GM18861 (cell line): ENCODE data around the gene HSFX3.
"Not testable (repeated sequence)": the region's sequence is repeated elsewhere in the genome, so short reads cannot be mapped to it uniquely, and the experiment has no call there.

Experiments used
- ATAC-seq: cut with Tn5 transposase; IDR thresholded peaks from one replicate; pipeline ENCODE4 v1.9.1; 2021; ENCODE audit not compliant: unreplicated experiment

The HSFX3 gene

DNA sequence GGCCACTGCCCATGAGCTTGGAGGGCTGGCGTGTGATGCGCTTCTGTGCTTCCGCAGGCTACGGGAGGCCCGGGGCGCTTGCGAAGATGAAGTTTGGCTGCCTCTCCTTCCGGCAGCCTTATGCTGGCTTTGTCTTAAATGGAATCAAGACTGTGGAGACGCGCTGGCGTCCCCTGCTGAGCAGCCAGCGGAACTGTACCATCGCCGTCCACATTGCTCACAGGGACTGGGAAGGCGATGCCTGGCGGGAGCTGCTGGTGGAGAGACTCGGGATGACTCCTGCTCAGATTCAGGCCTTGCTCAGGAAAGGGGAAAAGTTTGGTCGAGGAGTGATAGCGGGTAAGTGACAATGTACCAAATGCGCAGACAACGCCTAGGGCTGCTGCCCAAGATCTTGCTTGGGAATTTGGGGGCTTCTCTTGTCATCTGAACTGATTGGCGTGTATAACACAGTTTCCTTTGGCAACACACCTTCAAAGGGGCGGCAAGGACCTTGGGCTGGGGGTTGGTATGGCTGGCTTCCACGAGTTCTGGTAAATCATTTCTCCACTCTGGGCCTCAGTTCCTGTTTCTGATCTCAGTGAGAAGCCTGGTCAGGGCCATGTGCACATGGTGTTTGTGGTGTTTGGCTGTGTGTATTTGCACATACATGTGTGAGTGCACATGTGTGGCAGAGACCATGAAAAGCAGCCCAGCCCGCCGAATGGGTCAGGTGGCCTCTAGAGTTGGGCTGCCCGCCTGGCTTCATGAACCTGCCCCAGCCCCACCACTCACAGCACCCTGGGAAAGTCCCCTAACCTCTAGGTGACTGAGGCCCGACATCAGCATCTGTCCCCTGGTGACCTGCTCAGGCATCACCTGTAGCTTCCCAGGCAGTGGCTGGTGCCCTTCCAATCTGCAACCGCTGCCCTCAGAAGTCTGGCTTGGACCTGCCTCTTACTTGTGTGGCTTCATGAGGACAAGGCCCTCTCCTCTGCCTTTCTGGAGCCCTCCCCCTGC, 3.9 kb downstream of the HSFX3 start:
- ATAC-seq: peak; percentile 53

DNA sequence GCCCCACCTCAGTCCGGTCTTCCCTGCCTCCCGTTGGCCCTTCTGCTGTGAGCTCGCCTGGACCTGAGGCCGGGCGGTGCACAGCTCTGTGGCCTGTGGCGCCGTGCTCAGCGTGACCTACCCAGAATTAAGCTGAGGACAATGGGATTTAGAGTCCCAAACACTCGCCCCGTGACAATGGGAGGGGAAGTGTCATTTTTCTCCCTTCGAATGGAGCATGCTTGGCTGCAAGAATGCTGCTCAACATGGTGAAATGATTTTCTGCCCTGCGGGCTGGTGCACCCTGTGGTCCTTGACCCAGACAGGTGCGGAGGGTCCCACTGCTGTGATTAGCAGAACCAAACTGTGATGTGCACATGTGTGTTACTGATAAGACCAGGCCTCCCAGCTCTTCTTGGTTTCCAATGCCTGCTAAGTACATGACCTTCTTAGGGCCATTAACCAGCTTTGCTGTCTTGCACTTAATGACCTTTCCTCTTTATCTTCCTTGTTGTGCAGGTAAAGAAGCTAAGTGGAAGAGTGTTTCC, 8.1 kb downstream of the HSFX3 start:
- no peak for ATAC-seq

DNA sequence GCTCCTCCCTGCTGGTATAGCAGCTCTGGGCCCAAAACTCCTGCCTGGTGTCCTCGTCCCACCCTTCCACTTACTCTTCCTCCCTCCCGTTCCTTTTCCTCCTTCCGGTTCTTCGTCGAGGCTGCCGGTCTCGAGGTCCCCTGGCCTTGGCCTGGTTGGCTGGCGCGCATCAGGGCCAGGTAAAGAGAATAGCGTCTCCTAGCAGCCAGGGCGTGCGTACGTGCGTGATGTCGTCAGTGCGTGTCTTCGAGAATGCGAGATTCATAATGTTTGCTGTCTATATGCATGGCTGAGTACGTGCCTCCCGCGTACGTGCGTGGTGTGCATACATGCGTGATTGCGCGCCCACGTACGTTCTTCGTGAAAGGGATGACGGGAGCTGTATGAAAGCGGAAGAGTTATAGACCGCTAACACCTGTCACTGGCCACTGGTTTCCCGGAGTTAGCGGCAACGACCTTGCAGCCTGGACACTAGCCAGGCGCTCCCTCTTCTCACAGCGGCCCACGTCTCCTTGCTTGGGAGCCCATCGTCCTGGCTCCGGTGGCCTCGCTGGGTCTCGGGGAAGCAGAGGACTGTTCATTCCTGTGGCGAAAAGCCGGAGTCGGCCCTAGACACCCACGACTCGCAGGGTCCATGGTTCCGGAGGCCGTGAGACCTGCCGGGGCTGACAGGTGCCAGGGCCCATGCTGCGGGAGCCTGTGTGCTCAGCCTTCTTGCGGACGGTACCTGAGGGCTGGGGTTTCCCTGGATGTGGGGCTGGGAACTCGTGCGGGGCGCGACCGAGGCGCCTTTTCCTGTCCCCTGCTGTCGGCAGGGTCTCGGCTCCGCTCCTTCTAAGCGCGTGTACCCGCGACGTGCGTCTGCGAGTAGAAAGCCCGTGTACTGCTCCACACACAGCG, 8.9 kb downstream of the HSFX3 start, which contains the start of gene EOLA1:
TSS of gene EOLA1 (plus strand) at position 392 of the 900 bp plus-strand sequence. CDS start 4,619 bp downstream, outside the sequence.
- ATAC-seq: peak; percentile 86

DNA sequence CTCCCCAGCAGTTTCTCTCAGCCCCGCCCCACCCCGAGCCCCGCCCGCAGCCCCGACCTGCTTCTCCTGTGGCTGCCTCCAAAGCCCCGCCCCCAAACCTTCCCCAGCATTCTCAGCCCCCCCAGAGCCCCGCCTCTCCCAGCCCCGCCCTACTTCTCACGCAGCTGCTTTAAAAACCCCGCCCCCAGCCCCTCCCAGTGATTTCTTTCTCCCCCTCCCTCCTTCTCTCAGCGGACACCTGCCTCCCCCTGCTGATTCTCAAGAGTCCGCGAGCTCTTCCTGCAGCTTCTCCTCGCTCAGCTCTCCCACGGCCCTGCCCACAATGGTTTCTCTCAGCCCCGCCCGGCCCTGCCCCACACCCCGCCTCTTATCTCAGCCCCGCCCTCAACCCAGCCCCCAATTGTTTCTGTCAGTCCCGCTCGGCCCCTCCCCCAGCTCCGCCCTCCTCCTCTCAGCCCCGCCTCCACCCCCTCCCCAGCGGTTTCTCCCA, 9.5 kb downstream of the HSFX3 start:
- peak; percentile 2 for ATAC-seq

DNA sequence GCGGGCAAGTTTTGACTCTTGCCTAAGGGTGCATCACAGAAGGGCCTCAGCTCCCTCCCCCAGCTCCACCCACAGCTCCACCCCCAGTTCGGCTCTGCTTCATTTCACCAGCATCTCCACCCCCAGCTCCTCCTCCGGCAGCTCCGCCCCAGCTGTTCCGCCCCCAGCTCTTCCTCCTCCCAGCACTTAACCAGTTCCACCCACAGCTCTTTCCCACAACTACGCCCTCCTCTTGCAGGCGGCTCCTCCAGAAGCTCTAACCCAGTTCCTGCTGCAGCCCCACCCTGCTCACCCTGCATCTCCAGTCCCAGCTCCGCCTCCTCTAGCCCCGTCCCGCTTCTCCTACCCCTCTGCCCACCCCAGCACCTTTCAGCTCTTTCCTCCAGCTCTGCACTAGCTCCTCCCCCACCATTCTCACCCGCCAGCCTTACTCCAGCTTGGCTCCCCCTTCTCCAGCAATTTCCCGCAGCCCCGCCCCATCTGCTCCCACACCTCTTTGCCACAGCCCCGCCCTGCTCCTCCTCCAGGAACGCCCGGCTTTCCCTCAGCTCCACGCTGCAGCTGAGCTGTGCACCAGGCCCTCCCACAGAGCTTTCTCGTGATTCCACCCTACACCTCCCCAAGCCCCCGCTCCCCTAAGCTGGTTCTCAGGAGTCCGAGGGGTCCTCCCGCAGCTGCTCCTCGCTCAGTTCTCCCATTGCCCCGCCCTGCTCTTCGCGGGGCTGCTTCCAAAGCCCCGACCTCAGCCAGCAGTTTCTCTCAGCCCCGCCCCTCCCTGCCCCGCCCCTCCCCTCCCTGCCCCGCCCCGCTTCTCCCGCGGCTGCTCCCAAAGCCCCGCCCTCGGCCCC, 10.2 kb downstream of the HSFX3 start:
- peak; percentile 37 for ATAC-seq

DNA sequence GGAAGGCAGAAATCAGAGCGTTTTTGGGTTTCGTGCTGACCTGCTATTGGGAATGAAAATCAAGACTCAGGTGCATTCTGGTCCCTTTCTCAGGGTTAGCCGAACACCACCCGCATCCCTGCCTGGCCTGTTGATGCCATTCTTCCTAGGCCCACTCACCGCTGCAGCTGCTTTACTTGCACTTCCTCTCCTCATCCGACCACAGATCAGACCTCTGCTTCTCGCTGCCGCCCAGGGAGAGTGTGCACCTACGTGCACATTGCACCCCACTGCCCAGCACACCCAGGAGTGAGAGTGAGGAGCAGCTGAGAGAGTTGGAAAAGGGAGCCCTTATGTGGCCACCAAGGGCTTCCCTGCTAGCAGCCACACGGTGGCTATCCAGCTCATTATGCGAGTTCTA, 12.2 kb downstream of the HSFX3 start:
- not testable (repeated sequence) for ATAC-seq

DNA sequence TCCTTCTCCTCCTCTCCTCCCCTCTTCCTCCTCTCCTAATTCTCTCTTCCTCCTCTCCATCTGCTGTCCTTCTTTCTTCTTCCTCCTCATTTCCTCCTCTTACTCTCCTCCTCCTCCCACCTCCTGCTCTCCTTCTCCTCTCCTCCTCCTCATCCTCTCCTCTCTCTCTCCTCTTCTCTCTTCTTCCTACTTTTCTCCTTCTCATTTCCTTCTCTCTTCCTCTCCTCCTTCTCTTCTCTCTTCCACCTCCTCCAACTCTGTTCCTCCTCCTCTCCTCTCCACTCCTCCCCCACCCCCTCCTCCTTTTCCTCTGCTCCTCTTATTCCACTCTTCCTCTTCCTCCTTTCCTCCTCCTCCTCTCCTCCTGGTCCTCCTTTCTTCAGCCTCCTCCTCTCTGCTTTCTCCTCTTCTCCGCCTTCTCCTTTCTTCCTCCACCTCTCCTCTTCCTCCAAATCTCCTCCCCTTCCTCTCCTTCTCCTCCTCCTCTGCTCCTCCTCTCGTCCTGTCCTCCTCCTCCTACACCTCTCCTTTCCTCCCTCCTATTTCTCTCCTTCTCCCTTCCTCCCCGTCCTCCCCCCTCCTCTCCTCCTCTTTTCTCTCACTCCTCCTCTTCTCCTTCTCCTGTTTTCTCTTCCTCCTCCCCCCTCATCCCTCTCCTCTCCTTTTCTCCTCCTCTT, 14.7 kb downstream of the HSFX3 start:
- not testable (repeated sequence) for ATAC-seq

DNA sequence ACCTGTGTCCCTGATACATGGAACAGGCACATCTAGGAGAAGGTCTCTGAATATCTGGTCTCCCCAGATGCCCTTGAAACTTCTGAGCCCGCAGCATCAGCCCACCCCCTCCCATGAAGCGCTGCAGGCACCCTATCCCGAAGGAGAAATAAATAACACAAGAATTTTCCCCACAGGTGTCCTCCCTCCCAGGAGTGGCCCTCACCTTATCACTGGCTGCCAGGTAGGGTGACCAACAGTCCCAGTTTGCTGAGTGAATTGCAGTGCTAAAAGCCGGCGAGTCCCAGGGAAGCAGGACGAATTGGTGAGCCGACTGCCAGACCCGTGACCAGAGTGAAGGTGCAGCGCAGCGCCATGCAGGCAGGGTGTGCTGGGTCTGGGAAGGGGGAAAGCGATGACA, 15.7 kb downstream of the HSFX3 start:
- ATAC-seq: not testable (repeated sequence)

DNA sequence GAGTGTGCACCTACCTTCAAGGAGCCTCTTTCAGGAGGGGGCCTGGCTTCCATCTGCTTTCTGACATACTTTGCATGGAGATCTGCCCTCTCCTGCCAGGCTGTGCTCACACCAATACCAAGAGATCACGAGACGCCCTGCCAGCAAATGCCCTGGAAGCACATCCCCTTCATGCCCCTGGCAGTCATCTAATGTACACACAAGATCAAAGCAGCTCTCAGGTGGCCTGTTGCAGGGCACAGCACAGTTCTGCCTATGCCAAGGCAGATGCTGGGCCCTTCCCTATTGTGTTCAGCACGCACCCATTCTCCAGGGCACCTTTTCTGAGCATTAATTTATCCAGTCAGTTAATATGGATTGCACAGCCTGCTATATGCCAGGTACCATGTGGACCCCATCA, 16.9 kb downstream of the HSFX3 start:
- ATAC-seq: not testable (repeated sequence)

DNA sequence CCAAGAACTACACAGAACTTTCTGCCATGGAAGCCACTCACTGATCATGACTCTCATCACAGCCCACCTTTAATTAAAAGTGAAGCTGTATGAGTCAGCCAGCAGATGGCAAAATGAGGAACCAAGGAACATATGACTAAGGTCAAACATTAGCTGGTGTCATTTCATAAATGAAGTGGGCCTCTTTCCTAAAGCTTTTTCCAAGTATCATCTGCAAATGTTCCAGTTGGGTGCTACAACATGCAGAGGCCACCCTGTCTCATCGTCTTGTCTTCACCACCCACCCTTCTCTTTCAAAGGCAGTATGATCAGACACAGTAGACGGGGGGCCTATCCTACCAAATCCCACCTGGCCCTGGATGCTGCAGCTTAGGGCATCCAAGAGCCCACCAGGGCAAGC, 18.1 kb downstream of the HSFX3 start:
- ATAC-seq: peak; percentile 67

DNA sequence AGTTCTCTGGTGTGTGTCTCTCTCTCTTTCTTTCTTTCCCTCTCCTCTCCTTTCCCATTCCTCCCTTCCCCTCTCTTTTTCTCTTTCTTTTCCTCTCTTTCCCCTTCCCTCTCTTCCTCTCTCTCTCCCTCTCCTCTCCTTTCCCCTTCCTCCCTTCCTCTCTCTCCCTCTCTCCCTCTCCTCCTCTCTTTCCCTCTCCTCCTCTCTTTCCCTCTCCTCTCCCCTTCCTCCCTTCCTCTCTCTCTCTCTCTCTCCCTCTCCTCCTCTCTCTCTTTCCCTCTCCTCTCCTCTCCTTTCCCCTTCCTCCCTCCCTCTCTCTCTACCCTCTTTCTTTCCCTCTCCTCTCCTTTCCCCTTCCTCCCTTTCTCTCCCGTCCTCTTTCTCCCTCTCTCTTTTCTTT, 21.3 kb downstream of the HSFX3 start:
- ATAC-seq: no peak

DNA sequence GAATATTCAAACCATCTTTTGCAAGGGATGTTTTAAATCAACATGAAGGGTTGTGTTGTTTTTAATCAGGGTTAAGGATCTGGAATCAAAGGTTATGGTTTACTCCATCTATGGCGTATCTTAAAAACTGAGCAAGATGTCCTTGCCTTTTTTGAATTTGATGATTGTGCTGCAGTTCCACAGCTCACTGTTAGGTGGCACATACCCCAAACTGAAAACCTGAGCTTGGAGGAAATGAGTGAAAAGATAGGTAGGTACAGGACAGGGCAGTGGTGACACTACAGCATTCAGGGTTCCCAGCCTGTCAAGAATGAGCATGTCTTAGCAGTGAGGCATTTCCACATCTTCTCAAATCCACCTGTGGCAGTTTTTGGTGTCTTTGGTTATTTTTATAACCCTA, 22.0 kb downstream of the HSFX3 start:
- ATAC-seq: peak; percentile 37

DNA sequence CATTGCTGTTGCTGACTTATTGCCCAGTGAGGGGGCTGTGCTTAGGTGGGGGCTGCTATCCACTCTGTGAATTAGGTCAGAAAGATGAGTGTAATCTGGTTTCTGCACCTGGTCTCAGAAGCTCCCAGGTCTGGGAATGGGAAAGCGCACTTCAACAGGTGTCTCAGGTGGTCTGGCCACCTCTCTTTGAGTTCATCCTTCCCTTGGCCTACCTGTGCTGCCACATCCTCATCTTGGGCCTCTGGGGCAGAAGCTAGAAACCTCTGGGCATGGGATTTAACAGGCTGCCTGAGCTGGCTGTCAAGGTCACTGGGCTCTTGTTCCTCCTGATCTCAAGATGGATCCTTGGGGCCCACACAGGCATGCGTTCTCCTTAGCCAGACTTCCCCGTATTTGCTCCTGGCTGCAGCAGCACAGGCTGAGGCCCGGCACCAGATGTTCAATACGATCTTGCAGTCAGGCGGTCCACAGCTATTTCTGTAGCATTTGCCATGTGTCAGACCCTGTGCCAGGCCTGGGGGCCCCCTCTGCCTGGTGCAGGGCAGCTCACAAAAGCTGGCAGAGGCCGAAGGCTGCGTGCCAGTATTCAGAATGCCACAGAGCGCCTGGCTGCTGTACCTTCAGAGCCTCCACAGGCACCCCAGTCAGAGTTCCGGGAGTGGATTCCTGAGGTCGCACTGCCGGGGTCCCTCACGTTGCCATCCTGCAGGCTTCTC, 23.2 kb downstream of the HSFX3 start:
- ATAC-seq: not testable (repeated sequence)

DNA sequence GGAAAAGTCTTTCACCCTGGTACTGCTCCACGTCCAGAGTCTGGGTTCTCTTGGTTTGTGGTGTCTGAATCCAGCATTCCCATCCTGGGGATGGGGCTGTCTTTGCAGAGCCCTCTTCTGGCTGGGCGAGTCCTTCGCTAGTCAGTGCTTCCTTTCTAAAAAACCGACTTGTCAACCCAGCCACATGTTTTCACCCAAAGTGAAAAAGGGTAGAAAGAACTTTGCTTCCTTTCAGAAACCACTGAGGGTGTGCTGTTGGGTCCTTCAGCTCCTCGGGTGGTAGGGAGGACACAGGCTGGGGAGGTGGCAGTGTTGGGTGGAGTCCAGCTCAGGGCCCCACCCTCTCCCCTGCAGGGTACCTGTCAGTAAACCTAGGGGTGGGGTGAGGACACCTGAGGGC, 23.8 kb downstream of the HSFX3 start:
- ATAC-seq: not testable (repeated sequence)

DNA sequence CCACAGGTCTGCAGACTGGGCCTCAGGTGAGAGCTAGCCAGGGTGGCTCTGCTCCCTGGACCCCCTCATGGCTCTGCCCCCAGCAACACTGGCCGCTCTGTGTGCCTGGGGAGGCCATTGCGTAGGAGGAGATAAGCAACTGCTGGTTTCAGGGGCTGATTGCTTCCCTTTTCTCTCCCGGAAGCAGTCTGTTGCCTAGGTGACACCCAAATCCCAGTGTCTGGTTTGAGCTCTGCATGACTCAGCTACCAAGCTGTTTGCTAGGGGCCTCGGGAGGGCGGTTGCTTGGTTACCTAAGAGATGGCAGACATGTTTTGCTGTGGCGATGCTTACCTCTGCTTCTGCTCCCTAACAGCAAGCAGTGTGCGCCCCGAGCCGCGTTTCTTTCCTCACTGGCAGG, 24.3 kb downstream of the HSFX3 start:
- peak; percentile 93 for ATAC-seq

DNA sequence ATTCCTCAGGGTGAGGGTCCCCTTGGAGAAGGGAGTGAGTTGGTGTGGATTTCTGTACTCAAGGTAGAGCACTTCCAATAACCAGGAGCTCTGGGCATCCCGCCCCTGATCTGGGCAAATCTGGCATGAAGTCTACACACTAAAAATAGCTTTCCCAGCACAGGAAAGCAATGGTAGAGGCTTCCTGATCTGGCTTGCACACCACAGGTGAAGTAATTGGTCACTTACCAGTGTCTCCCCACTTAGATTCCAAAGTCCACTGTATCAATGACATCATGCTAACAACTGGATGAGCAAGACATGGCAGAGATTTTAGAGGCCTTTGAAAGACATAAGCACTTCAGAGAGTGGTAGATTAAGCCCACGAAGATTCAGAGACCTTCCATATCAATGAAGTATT, 26.8 kb downstream of the HSFX3 start:
- no peak for ATAC-seq

DNA sequence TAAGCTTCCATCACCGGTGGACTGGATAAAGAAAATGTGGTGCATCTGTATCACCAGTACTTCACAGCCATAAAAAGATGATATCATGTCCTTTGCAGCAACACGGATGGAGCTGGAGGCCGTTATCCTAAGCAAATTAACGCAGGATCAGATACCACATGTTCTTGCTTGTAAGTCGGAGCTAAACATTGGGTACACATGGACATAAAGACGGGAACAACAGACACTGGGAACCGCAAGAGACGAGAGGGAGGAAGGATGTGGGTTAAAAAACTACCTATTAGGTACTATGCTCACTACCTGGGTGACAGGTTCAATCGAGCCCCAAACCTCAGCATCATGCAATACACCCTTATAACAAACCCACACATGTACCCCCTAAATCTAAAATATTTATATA, 28.3 kb downstream of the HSFX3 start:
- ATAC-seq: no peak

DNA sequence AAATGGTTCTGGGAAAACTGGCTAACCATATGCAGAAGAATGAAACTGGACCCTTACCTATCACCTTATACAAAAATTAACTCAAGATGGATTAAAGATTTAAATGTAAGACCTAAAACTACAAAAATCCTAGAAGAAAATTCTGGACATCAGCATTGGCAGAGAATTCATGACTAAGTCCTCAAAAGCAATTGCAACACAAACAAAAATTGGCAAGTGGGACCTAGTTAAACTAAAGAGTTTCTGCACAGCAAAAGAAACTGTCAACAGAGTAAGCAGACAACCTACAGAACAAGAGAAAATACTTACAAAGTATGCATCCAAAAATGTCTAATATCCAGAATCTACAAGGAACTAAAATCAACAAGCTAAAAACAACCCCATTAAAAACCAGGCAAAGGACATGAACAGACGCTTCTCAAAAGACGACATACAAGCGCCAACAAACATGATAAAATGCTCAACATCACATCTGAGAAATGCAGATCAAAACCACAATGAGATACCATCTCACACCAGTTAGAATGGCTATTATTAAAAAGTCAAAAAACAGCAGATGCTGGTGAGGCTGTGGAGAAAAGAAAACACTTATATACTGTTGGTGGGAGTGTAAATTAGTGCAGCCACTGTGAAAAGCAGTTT, 29.0 kb downstream of the HSFX3 start:
- not testable (repeated sequence) for ATAC-seq
